Chondrocyte (in vitro differentiated cells): ENCODE data around the gene LRRN4. TPM values are rescaled to one million over a fixed set of nuclear protein-coding genes. Genes with fewer than 3 reads are reported as not detected.

Source experiments
- DNase-seq: peaks from one replicate; pipeline ENCODE4 v3.0.0; 2021; ENCODE audit warnings: mixed read lengths, low spot score
- H3K27ac Mint-ChIP-seq: one replicate; pipeline ENCODE4 v1.8.0; 2021; ENCODE audit warnings: mild to moderate bottlenecking, moderate library complexity, mixed read lengths; ENCODE audit not compliant: unreplicated experiment
- H3K27me3 Mint-ChIP-seq: 2 replicates; pipeline ENCODE4 v1.8.0; 2021; ENCODE audit warnings: low read depth, mixed read lengths
- H3K36me3 Mint-ChIP-seq: 2 replicates; pipeline ENCODE4 v1.8.0; 2021; ENCODE audit warnings: low read depth, mixed read lengths
- H3K4me1 Mint-ChIP-seq: 2 replicates; pipeline ENCODE4 v1.8.0; 2021; ENCODE audit warnings: low read depth, mild to moderate bottlenecking, mixed read lengths
- H3K4me3 Mint-ChIP-seq: one replicate; pipeline ENCODE4 v1.8.0; 2021; ENCODE audit warnings: mild to moderate bottlenecking, moderate library complexity, mixed read lengths; ENCODE audit not compliant: unreplicated experiment
- H3K9me3 Mint-ChIP-seq: 2 replicates; pipeline ENCODE4 v1.8.0; 2021; ENCODE audit warnings: low read depth, mixed read lengths
- total RNA-seq: library from RNA; stranded (reverse); gene quantifications from 3 replicates; pipeline ENCODE4 v1.2.1, GENCODE V29; 2021
- TF ChIP-seq, protein P1 (sequence below): fragments of 200-600 bp; sonication (generic); IDR thresholded peaks from 2 replicates; pipeline ENCODE4 v1.5.0; 2021; ENCODE audit warnings: antibody characterized with exemption, mild to moderate bottlenecking, moderate library complexity

The LRRN4 gene
- total RNA-seq, 1 donor from 2014 or later: not detected

DNA sequence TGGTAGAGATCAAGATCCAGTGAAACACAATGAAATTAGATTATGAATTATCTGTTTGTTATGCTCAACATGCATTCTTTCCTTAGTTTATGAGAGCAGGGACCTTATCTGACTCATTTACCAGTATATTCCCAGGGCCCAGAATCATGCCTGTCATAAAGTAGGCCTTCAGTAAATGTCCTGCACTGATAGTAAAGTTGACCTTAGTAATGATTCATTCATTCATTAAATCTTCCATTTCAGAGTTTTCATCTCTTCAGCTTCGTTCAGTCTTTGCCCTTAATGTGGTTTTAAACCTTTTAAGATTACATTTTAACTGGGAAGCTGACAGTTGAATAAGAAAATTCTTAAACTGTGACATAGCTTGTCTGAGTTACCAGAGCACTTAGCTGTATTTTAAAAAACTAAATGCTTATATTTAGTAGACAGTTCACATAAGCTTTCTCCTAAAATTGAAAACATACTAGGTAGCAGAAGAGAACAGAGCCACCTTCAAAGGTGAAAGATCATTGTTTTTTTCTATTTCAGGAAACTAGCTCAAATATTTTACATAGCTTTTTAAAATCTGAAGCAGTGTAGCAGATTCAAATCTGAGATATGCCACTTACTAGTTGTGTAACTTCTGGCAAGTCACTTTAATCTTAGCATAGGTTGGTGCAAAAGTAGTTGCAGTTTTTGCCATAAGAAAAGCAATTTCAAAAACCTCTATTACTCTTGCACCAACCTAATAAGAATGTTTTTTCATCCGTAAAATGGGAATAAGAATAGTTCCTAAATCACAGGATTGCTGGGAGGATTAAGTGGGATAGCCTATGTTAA is 62.0 kb downstream of the LRRN4 start:
- H3K4me1 Mint-ChIP-seq: no peaks in the 10 kb centered on the region
- no peak overlapping the region for H3K4me3 Mint-ChIP-seq
- DNase-seq: no peak
- peaks cover 2% of the 10 kb centered on the region for H3K36me3 Mint-ChIP-seq
- H3K27ac Mint-ChIP-seq: peak overlapping the region; percentile 45
- H3K27me3 Mint-ChIP-seq: no peaks in the 10 kb centered on the region
- TF ChIP-seq, protein P1, sequence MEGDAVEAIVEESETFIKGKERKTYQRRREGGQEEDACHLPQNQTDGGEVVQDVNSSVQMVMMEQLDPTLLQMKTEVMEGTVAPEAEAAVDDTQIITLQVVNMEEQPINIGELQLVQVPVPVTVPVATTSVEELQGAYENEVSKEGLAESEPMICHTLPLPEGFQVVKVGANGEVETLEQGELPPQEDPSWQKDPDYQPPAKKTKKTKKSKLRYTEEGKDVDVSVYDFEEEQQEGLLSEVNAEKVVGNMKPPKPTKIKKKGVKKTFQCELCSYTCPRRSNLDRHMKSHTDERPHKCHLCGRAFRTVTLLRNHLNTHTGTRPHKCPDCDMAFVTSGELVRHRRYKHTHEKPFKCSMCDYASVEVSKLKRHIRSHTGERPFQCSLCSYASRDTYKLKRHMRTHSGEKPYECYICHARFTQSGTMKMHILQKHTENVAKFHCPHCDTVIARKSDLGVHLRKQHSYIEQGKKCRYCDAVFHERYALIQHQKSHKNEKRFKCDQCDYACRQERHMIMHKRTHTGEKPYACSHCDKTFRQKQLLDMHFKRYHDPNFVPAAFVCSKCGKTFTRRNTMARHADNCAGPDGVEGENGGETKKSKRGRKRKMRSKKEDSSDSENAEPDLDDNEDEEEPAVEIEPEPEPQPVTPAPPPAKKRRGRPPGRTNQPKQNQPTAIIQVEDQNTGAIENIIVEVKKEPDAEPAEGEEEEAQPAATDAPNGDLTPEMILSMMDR: no peak
- no peaks in the 10 kb centered on the region for H3K9me3 Mint-ChIP-seq

DNA sequence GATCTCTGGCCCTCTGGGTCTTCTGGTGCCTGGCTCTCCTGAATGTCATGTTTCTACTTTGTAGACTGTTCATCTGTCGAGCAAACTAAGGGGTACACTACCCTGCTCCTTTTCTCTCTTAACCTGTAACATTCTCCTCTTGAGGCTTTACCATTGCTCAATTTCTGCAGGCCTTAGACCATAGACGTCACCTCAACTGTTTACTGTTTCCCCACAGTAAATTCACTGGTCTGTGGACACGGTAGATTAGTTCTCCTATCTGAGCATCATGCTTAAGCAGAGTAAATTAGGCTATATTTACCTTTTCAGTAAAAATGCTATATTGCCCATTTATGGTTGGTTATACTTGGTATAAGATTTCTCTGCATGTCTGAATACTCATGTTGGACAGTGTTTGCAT is 62.9 kb downstream of the LRRN4 start:
- peaks cover 2% of the 10 kb centered on the region for H3K36me3 Mint-ChIP-seq
- no peaks in the 10 kb centered on the region for H3K4me1 Mint-ChIP-seq
- TF ChIP-seq, protein P1: no peak
- no peak for DNase-seq
- no peaks in the 10 kb centered on the region for H3K9me3 Mint-ChIP-seq
- H3K4me3 Mint-ChIP-seq: no peak overlapping the region
- H3K27me3 Mint-ChIP-seq: no peaks in the 10 kb centered on the region
- H3K27ac Mint-ChIP-seq: no peak overlapping the region

Other genes starting within 250 kb of the LRRN4 start
- not detected in 3 replicates for gene CHGB, start 142.6 kb downstream of the LRRN4 start, total RNA-seq
- 9.3 to 11.4 TPM (median 9.7 TPM) in 3 replicates for gene TRMT6, start 103.5 kb downstream of the LRRN4 start, total RNA-seq
- gene MCM8, start 103.4 kb downstream of the LRRN4 start, total RNA-seq: 4.2 to 9.2 TPM (median 5.0 TPM) in 3 replicates
- gene CRLS1, start 47.9 kb downstream of the LRRN4 start, total RNA-seq: 36.9 to 46.0 TPM (median 39.7 TPM) in 3 replicates
- 0.51 to 2.1 TPM (median 0.52 TPM) in 3 replicates for gene FERMT1, start 69.0 kb upstream of the LRRN4 start, total RNA-seq